RPMI7951 (cell line): ENCODE measurements around the gene NADK. TPM values are rescaled to one million over a fixed set of nuclear protein-coding genes. Genes with fewer than 3 reads are reported as not detected.
"Not testable (repeated sequence)": the region's sequence is repeated elsewhere in the genome, so short reads cannot be mapped to it uniquely, and the experiment has no call there.

Experiments
- DNase-seq: peaks from one replicate; pipeline ENCODE4 v3.0.0-alpha.2; 2012; ENCODE audit warnings: low read depth
- total RNA-seq: library from RNA; depleted of rRNA; stranded (reverse); fragments of >200 nt; shearing (Covaris generic); gene quantifications from 2 replicates; pipeline ENCODE4 v1.2.3, GENCODE V29; 2014; rRNA removed

The NADK gene
- total RNA-seq, 1 experiment from 2014 or later: 24.0 TPM

- not testable (repeated sequence) for DNase-seq
Observed at GRCh38 chr1:1707241-1707640, 71.0 kb downstream of the NADK start.

GRCh38 chr1:1705623-1706022 is 72.6 kb downstream of the NADK start:
- not testable (repeated sequence) for DNase-seq

GRCh38 chr1:1704284-1704957 is 73.8 kb downstream of the NADK start:
- DNase-seq: not testable (repeated sequence)

- DNase-seq: no peak
Observed at GRCh38 chr1:1703796-1704195, 74.5 kb downstream of the NADK start.

GRCh38 chr1:1702506-1702905 is 75.8 kb downstream of the NADK start:
- not testable (repeated sequence) for DNase-seq

Other genes starting within 250 kb of the NADK start
- not detected in 2 replicates for gene TMEM240, start 237.8 kb downstream of the NADK start, total RNA-seq
- 77.3 and 86.5 TPM in 2 replicates for gene SSU72, start 203.6 kb downstream of the NADK start, total RNA-seq
- 3.4 and 3.6 TPM in 2 replicates for gene FNDC10, start 178.3 kb downstream of the NADK start, total RNA-seq
- 12.0 and 18.4 TPM in 2 replicates for gene MIB2, start 163.0 kb downstream of the NADK start, total RNA-seq
- gene MMP23B, start 146.3 kb downstream of the NADK start, total RNA-seq: 0.24 TPM in 1 of 2 replicates, not detected in the other
- gene CDK11B, start 119.5 kb downstream of the NADK start, total RNA-seq: 10.0 and 10.7 TPM in 2 replicates
- 10.1 and 10.9 TPM in 2 replicates for gene SLC35E2B, start 85.7 kb downstream of the NADK start, total RNA-seq
- gene CDK11A, start 54.1 kb downstream of the NADK start, total RNA-seq: 4.4 and 8.1 TPM in 2 replicates
- gene GNB1, start 112.6 kb upstream of the NADK start, total RNA-seq: 87.6 and 97.9 TPM in 2 replicates
- not detected in 2 replicates for gene CALML6, start 136.8 kb upstream of the NADK start, total RNA-seq
- 0.39 and 0.48 TPM in 2 replicates for gene TMEM52, start 140.8 kb upstream of the NADK start, total RNA-seq
- 0.10 TPM in 1 of 2 replicates, not detected in the other for gene CFAP74, start 225.3 kb upstream of the NADK start, total RNA-seq
- 1.3 TPM in 1 of 2 replicates, not detected in the other for gene GABRD, start 240.9 kb upstream of the NADK start, total RNA-seq